Fibroblast of mammary gland (primary cell): Measurements from ENCODE around the gene SFRP4.

Experiments used
- DNase-seq: peaks from one replicate; pipeline ENCODE4 v3.0.0-alpha.2; 2010; ENCODE audit warnings: low read depth
- H3K4me3 ChIP-seq: 2 replicates; pipeline ENCODE4 v1.5.1; 2011; ENCODE audit warnings: low read depth, mild to moderate bottlenecking, low read length, moderate library complexity; ENCODE audit not compliant: control insufficient read depth
- CTCF ChIP-seq: conservative IDR thresholded peaks from 2 replicates; pipeline ENCODE4 v1.5.1; 2011; ENCODE audit warnings: low read depth, low read length, inconsistent platforms; ENCODE audit not compliant: control insufficient read depth, insufficient read depth

The SFRP4 gene

GRCh38 chr7:37942934-37943610 lies 26.5 kb upstream of the SFRP4 start:
- no peak overlapping the region for H3K4me3 ChIP-seq
- TF ChIP-seq CTCF, result no peak
- DNase-seq, result peak; percentile 88

GRCh38 chr7:37933018-37933566 lies 16.5 kb upstream of the SFRP4 start:
- no peak for DNase-seq
- H3K4me3 ChIP-seq, result no peak overlapping the region
- TF ChIP-seq CTCF, result no peak

DNA sequence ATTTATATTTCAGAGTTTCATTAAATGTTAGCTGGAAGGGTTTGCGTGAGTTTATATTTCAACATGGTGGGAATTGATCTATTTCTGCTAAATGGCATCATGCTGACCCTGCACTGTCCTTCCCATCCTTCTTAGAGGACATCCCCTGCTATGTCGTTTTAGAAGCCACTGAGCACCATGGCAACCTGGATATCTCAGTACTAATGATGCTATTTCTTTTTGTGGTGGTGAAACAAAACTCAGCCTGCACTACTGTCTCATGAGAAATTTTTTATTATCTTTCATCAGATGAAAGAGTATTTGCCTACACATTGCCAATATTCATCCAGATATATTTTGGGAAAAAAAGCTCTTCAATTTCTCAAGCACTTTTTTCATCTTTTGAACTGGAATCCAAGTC lies 15.9 kb upstream of the SFRP4 start:
- no peak for TF ChIP-seq CTCF
- H3K4me3 ChIP-seq, result no peak overlapping the region
- no peak for DNase-seq

GRCh38 chr7:37930226-37930948 lies 13.8 kb upstream of the SFRP4 start:
- TF ChIP-seq CTCF, result no peak
- peak; percentile 37 for DNase-seq
- no peak overlapping the region for H3K4me3 ChIP-seq

DNA sequence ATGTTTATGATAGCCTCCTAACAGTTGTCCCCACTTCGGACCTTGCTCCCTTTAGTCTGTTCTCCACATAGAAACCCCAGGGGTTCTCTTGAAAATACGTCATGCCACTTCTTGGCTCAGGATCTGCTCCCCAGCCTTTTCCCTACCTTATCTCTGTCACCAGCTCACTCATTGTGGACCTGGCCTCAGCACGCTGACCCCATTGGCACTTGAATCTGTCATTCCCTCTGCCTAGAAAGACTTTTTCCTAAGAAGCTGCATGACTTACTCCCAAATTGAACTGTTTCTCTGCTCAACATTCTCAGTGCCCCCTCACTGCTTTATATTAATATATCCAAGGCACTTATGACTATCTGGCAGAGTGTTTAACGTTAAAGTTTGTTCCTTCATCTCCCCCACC lies 12.3 kb upstream of the SFRP4 start:
- TF ChIP-seq CTCF, result no peak
- no peak overlapping the region for H3K4me3 ChIP-seq
- DNase-seq, result no peak

GRCh38 chr7:37927773-37928444 lies 11.3 kb upstream of the SFRP4 start:
- TF ChIP-seq CTCF, result no peak
- peak; percentile 41 for DNase-seq
- no peak overlapping the region for H3K4me3 ChIP-seq
